Hepatocyte (in vitro differentiated cells): ENCODE data around the gene ATF7IP2. TPM values are rescaled to one million over a fixed set of nuclear protein-coding genes. Genes with fewer than 3 reads are reported as not detected.
A peak's percentile ranks its signal among the peaks of the same experiment; 100 is the strongest.

Source experiments
- DNase-seq: peaks from one replicate; pipeline ENCODE4 v3.0.0-alpha.2; 2016; ENCODE audit warnings: low spot score
- H2AFZ ChIP-seq: fragments of 200-600 bp; sonication (generic); 2 replicates; pipeline ENCODE4 v1.6.0; 2016; ENCODE audit warnings: antibody characterized with exemption, mild to moderate bottlenecking
- H3K27ac ChIP-seq: fragments of 200-600 bp; sonication (generic); 2 replicates; pipeline ENCODE4 v1.5.1; 2016; ENCODE audit warnings: mild to moderate bottlenecking
- H3K27me3 ChIP-seq: fragments of 200-600 bp; sonication (generic); 2 replicates; pipeline ENCODE4 v1.6.1; 2016
- H3K36me3 ChIP-seq: fragments of 200-600 bp; sonication (generic); replicated peaks from 2 replicates; pipeline ENCODE4 v1.5.1; 2016; ENCODE audit warnings: low read depth; ENCODE audit not compliant: insufficient read depth
- H3K4me1 ChIP-seq: fragments of 200-600 bp; sonication (generic); 2 replicates; pipeline ENCODE4 v1.5.1; 2016; ENCODE audit warnings: mild to moderate bottlenecking, moderate library complexity; ENCODE audit not compliant: insufficient read depth
- H3K4me2 ChIP-seq: fragments of 200-600 bp; sonication (generic); 2 replicates; pipeline ENCODE4 v1.6.0; 2016
- H3K4me3 ChIP-seq: fragments of 200-600 bp; sonication (generic); 2 replicates; pipeline ENCODE4 v1.5.1; 2016; ENCODE audit warnings: mild to moderate bottlenecking
- H3K79me2 ChIP-seq: fragments of 200-600 bp; sonication (generic); 2 replicates; pipeline ENCODE4 v1.6.0; 2017; ENCODE audit warnings: mild to moderate bottlenecking
- H3K9me2 ChIP-seq: fragments of 200-600 bp; sonication (generic); replicated peaks from 2 replicates; pipeline ENCODE4 v1.6.0; 2017; ENCODE audit warnings: mild to moderate bottlenecking; ENCODE audit not compliant: insufficient read depth
- H3K9me3 ChIP-seq: fragments of 200-600 bp; sonication (generic); 2 replicates; pipeline ENCODE4 v1.5.1; 2016; ENCODE audit warnings: low read depth, mild to moderate bottlenecking
- H4K20me1 ChIP-seq: fragments of 200-600 bp; sonication (generic); 2 replicates; pipeline ENCODE4 v1.6.0; 2016; ENCODE audit warnings: mild to moderate bottlenecking; ENCODE audit not compliant: insufficient read depth, poor library complexity, severe bottlenecking
- EZH2 ChIP-seq: fragments of 200-600 bp; sonication (generic); IDR thresholded peaks from 2 replicates; pipeline ENCODE4 v1.6.1; 2016; ENCODE audit warnings: antibody characterized with exemption, mild to moderate bottlenecking, borderline replicate concordance
- EZH2phosphoT487 ChIP-seq: fragments of 200-600 bp; sonication (generic); IDR thresholded peaks from one replicate; pipeline ENCODE4 v1.6.1; 2018; ENCODE audit warnings: antibody characterized with exemption, mild to moderate bottlenecking, low read depth, moderate library complexity; ENCODE audit not compliant: unreplicated experiment, severe bottlenecking
- WGBS: methylation state at CpG from one replicate; pipeline ENCODE4 v1.1.6; 2016; ENCODE audit warnings: low lambda C conversion rate; ENCODE audit errors: missing lambda C conversion rate; 5-methylcytosine and 5-hydroxymethylcytosine counted together
- polyA plus RNA-seq: library from polyadenylated mRNA; unstranded; fragments of >200 nt; fragmentation: Nextera tagmentation; extraction: Ambion mirVana; gene quantifications from 2 replicates; pipeline ENCODE4 v1.2.1, GENCODE V29; 2016
- total RNA-seq: library from RNA; depleted of rRNA; stranded (reverse); fragments of >200 nt; gene quantifications from 2 replicates; pipeline ENCODE4 v1.2.3, GENCODE V29; 2014
- TF ChIP-seq, protein P1 (sequence below): fragments of 200-600 bp; sonication (generic); IDR thresholded peaks from 2 replicates; pipeline ENCODE4 v1.5.1; 2016; ENCODE audit warnings: antibody characterized with exemption, mild to moderate bottlenecking; ENCODE audit not compliant: poor library complexity

The ATF7IP2 gene
- total and polyA plus RNA-seq, 2 experiments from 2014 or later: 58.3 to 68.7 TPM

DNA sequence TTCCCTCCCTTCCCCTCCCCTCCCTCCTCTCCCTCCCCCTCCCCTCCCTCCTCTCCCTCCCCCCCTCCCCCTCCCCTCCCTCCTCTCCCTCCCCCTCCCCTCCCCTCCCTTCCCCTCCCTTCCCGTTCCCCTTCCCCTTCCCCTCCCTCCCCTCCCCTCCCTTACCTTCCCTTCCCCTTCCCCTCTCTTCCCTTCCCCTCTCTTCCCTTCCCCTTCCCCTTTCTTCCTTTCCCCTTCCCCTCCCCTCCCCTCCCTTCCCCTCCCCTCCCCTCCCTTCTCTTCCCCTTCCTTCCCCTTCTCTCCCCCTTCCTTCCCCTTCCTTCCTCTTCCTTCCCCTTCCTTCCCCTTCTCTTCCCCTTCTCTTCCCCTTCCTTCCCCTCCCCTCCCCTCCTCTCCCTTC, 133.4 kb downstream of the ATF7IP2 start:
- no peaks in the 10 kb centered on the region for H3K27me3 ChIP-seq
- peaks cover 6% of the 10 kb centered on the region for H3K4me1 ChIP-seq
- no CpG with 5 or more reads among the region's 1 CpG for WGBS
- H3K9me2 ChIP-seq: no peaks in the 10 kb centered on the region
- no peak for DNase-seq
- H3K79me2 ChIP-seq: no peaks in the 10 kb centered on the region
- no peaks in the 10 kb centered on the region for H3K9me3 ChIP-seq
- H3K36me3 ChIP-seq: no peaks in the 10 kb centered on the region
- TF ChIP-seq, protein P1, sequence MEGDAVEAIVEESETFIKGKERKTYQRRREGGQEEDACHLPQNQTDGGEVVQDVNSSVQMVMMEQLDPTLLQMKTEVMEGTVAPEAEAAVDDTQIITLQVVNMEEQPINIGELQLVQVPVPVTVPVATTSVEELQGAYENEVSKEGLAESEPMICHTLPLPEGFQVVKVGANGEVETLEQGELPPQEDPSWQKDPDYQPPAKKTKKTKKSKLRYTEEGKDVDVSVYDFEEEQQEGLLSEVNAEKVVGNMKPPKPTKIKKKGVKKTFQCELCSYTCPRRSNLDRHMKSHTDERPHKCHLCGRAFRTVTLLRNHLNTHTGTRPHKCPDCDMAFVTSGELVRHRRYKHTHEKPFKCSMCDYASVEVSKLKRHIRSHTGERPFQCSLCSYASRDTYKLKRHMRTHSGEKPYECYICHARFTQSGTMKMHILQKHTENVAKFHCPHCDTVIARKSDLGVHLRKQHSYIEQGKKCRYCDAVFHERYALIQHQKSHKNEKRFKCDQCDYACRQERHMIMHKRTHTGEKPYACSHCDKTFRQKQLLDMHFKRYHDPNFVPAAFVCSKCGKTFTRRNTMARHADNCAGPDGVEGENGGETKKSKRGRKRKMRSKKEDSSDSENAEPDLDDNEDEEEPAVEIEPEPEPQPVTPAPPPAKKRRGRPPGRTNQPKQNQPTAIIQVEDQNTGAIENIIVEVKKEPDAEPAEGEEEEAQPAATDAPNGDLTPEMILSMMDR: no peak
- no peak for TF ChIP-seq EZH2
- no peak overlapping the region for H2AFZ ChIP-seq
- H3K27ac ChIP-seq: no peak overlapping the region
- H4K20me1 ChIP-seq: no peaks in the 10 kb centered on the region
- no peak overlapping the region for H3K4me3 ChIP-seq
- no peak overlapping the region for H3K4me2 ChIP-seq

- 64% methylated on average over 10 of the region's 10 CpGs for WGBS
- no peaks in the 10 kb centered on the region for H3K36me3 ChIP-seq
- H3K4me1 ChIP-seq: no peaks in the 10 kb centered on the region
- H3K4me2 ChIP-seq: no peak overlapping the region
- H3K27ac ChIP-seq: peak overlapping the region; percentile 2
- H3K4me3 ChIP-seq: no peak overlapping the region
- no peak for DNase-seq
- TF ChIP-seq EZH2 (no peak), EZH2phosphoT487 (no peak)
- TF ChIP-seq, protein P1: no peak
- no peaks in the 10 kb centered on the region for H3K9me3 ChIP-seq
- H3K9me2 ChIP-seq: no peaks in the 10 kb centered on the region
- H4K20me1 ChIP-seq: no peaks in the 10 kb centered on the region
- no peaks in the 10 kb centered on the region for H3K79me2 ChIP-seq
- no peaks in the 10 kb centered on the region for H3K27me3 ChIP-seq
- no peak overlapping the region for H2AFZ ChIP-seq
Measured at GRCh38 chr16:10519929-10520868, 134.3 kb downstream of the ATF7IP2 start.

- no peaks in the 10 kb centered on the region for H3K9me3 ChIP-seq
- no peaks in the 10 kb centered on the region for H3K36me3 ChIP-seq
- H3K4me3 ChIP-seq: no peak overlapping the region
- H4K20me1 ChIP-seq: no peaks in the 10 kb centered on the region
- no peak for TF ChIP-seq EZH2phosphoT487
- TF ChIP-seq EZH2: no peak
- TF ChIP-seq, protein P1: no peak
- H3K4me1 ChIP-seq: no peaks in the 10 kb centered on the region
- H3K9me2 ChIP-seq: no peaks in the 10 kb centered on the region
- no peaks in the 10 kb centered on the region for H3K27me3 ChIP-seq
- H3K27ac ChIP-seq: no peak overlapping the region
- 77% methylated on average over 7 of the region's 7 CpGs for WGBS
- no peak for DNase-seq
- H3K79me2 ChIP-seq: no peaks in the 10 kb centered on the region
- H3K4me2 ChIP-seq: no peak overlapping the region
- no peak overlapping the region for H2AFZ ChIP-seq
Measured at GRCh38 chr16:10520869-10521578, 135.2 kb downstream of the ATF7IP2 start.
